Spleen (tissue), 11 donors: Measurements from ENCODE around the gene EBNA1BP2. TPM values are rescaled to one million over a fixed set of nuclear protein-coding genes. Genes with fewer than 3 reads are reported as not detected.
"Not testable (repeated sequence)": the region's sequence is repeated elsewhere in the genome, so short reads cannot be mapped to it uniquely, and the experiment has no call there.

Experiments used
- DNase-seq: peaks from one replicate; pipeline ENCODE4 v3.0.0-alpha.2; 2020
- H3K27ac ChIP-seq, 8 donors: fragments of 200-600 bp; sonication (generic) in 7 of 8; 1 replicate in 4 of 8; 2 replicates in 4 of 8; pipeline versions ENCODE4 v1.5.0 to v1.8.0; 2016 to 2021; ENCODE audit warnings: inconsistent platforms in 4 of 8, mild to moderate bottlenecking in 4 of 8, moderate library complexity in 1 of 8
- H3K27me3 ChIP-seq, 7 donors: fragments of 200-600 bp; sonication (generic) in 6 of 7; replicated peaks in 1 of 7; 1 replicate in 4 of 7; 2 replicates in 3 of 7; pipeline versions ENCODE4 v1.5.0 to v1.8.0; 2016 to 2021; ENCODE audit warnings: inconsistent platforms in 3 of 7, mild to moderate bottlenecking in 1 of 7
- H3K36me3 ChIP-seq, 6 donors: fragments of 200-600 bp; sonication (generic) in 5 of 6; 1 replicate in 4 of 6; 2 replicates in 2 of 6; pipeline versions ENCODE4 v1.5.0 to v1.8.0; 2016 to 2021; ENCODE audit warnings: inconsistent platforms in 2 of 6
- H3K4me1 ChIP-seq, 6 donors: fragments of 200-600 bp; sonication (generic) in 5 of 6; 1 replicate in 3 of 6; 2 replicates in 3 of 6; pipeline versions ENCODE4 v1.5.0 to v1.8.0; 2016 to 2021; ENCODE audit warnings: inconsistent platforms in 3 of 6
- H3K4me3 ChIP-seq, 8 donors: fragments of 200-600 bp; sonication (generic) in 7 of 8; 1 replicate in 4 of 8; 2 replicates in 4 of 8; pipeline versions ENCODE4 v1.5.0 to v1.8.0; 2016 to 2021; ENCODE audit warnings: inconsistent platforms in 4 of 8, mild to moderate bottlenecking in 4 of 8, moderate library complexity in 2 of 8
- H3K9me3 ChIP-seq, 8 donors: fragments of 200-600 bp; sonication (generic) in 7 of 8; 1 replicate in 4 of 8; 2 replicates in 4 of 8; pipeline versions ENCODE4 v1.5.0 to v1.8.0; 2016 to 2021; ENCODE audit warnings: inconsistent platforms in 4 of 8
- CTCF ChIP-seq, 11 experiments: fragments of 200-600 bp in 7 of 11; fragments of 450-650 bp in 4 of 11; sonication (generic) in 4 of 11; IDR thresholded peaks in 8 of 11; conservative IDR thresholded peaks in 3 of 11; 1 replicate in 7 of 11; 2 replicates in 4 of 11; pipeline versions ENCODE4 v1.4.0 to v1.8.0; 2016 to 2021; ENCODE audit warnings: antibody characterized with exemption in 11 of 11, inconsistent platforms in 4 of 11, mild to moderate bottlenecking in 1 of 11
- POLR2A ChIP-seq, 3 donors: fragments of 450-650 bp; IDR thresholded peaks; one replicate each; pipeline ENCODE4 v1.5.1; 2017; ENCODE audit warnings: antibody characterized with exemption in 3 of 3, mild to moderate bottlenecking in 1 of 3
- POLR2AphosphoS5 ChIP-seq, 3 donors: sonication (generic); formaldehyde crosslinking; IDR thresholded peaks; one replicate each; pipeline ENCODE4 v1.5.1; 2017; ENCODE audit warnings: antibody characterized with exemption in 3 of 3
- WGBS, 5 donors: extraction: QIAGEN DNeasy Blood & Tissue Kit in 3 of 5; methylation state at CpG; one replicate each; pipeline versions ENCODE4 v1.1.5 to v1.1.7; 2013 to 2018; 5-methylcytosine and 5-hydroxymethylcytosine counted together
- intact Hi-C: fragments of 100-400 bp; cut with DNase I; formaldehyde crosslinking; loops from one replicate; pipeline ENCODE4 v1.15.0; 2023; ENCODE audit warnings: low total_unique reads
- polyA plus RNA-seq, 3 donors: library from polyadenylated mRNA; stranded (reverse); fragments of 200-250 nt; gene quantifications; one replicate each; pipeline ENCODE4 v1.2.1, GENCODE V29; 2013
- total RNA-seq, 7 donors: library from RNA; depleted of rRNA in 3 of 7; stranded (reverse); fragments of >200 nt in 3 of 7; fragmentation: NEBNext Ultra II Directional in 4 of 7; extraction: Animal tissue kit (Norgen Biotek cat#: 25700) in 4 of 7; gene quantifications; one replicate each; pipeline versions ENCODE4 v1.1.0 to v1.2.1, GENCODE V29; 2016 to 2021
- donor health status: healthy with polysubstance abuse.
- donor health status: DM: no; HTN: no; CAD: no; lungs with moderate emphysema.
- donor health status: DM: no; HTN: no; CAD: no.
- donor health status: Bipolar disorder and iron deficiency.
- donor health status: healthy.
- donor health status: DM: no; HTN: no; CAD: no.
- donor health status: DM: yes; HTN: yes; CAD: no.

The EBNA1BP2 gene
- total and polyA plus RNA-seq, 10 donors, result 22.7 to 49.7 (median 33.1) TPM

- TF ChIP-seq POLR2AphosphoS5 (IDR thresholded peaks at IDR 0.05), result no peak
- no peak for TF ChIP-seq POLR2A (IDR thresholded peaks at IDR 0.05)
- no peak for TF ChIP-seq CTCF (IDR thresholded peaks at IDR 0.05 in 8 of 11, conservative IDR thresholded peaks at IDR 0.05 in 3 of 11)
- peaks cover 0 to 15% (median 9%) of the 10 kb centered on the region in 8 donors for H3K9me3 ChIP-seq
- H3K27me3 ChIP-seq, result peaks cover 0 to 65% (median 39%) of the 10 kb centered on the region in 7 donors
- peaks cover 0 to 12% (median 10%) of the 10 kb centered on the region in 6 donors for H3K4me1 ChIP-seq
- DNase-seq, result no peak
- no peaks in the 10 kb centered on the region for H3K36me3 ChIP-seq
- no peak overlapping the region for H3K27ac ChIP-seq
- intact Hi-C loops, result no loop called here
- no peak overlapping the region for H3K4me3 ChIP-seq
These were observed 27.9 kb downstream of the EBNA1BP2 start for GRCh38 chr1:43144237-43144636.

DNA sequence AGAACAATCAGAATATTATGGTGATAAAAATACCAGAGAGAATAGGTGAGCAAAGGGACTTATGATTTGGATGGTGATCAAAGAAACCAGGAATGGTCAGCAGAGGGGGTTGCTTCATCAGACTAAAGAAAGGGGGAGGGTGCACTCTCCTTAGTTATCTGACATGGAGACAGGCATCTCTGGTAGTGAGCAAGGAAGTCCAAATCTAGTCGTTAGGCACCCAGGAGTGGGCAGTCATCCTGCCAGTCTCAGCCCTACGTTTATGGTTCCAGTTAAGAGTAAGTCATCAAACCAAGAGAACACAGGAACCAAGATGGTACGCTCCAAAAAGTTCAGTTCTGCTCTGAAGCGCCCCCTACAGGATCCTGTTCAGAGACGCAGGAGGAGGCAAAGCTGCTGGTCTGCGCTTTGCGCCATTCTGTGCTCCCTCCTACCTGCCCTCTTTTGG, 28.6 kb downstream of the EBNA1BP2 start:
- H3K27me3 ChIP-seq, result peaks cover 0 to 57% (median 35%) of the 10 kb centered on the region in 7 donors
- intact Hi-C loops, result no loop called here
- H3K36me3 ChIP-seq, result no peaks in the 10 kb centered on the region
- WGBS, 5 donors, result 37 to 42% (median 39%) methylated on average over 7 of the region's 7 CpGs
- H3K4me3 ChIP-seq, result no peak overlapping the region
- TF ChIP-seq CTCF (IDR thresholded peaks at IDR 0.05 in 8 of 11, conservative IDR thresholded peaks at IDR 0.05 in 3 of 11) (no peak), POLR2A (IDR thresholded peaks at IDR 0.05) (no peak), POLR2AphosphoS5 (IDR thresholded peaks at IDR 0.05) (no peak)
- peaks cover 0 to 12% (median 10%) of the 10 kb centered on the region in 6 donors for H3K4me1 ChIP-seq
- no peak for DNase-seq
- H3K27ac ChIP-seq, result no peak overlapping the region
- peaks cover 0 to 17% (median 9%) of the 10 kb centered on the region in 8 donors for H3K9me3 ChIP-seq

GRCh38 chr1:43140583-43140982, 31.5 kb downstream of the EBNA1BP2 start:
- WGBS, 5 donors, result 92 to 95% (median 93%) methylated on average over 4 of the region's 4 CpGs

DNA sequence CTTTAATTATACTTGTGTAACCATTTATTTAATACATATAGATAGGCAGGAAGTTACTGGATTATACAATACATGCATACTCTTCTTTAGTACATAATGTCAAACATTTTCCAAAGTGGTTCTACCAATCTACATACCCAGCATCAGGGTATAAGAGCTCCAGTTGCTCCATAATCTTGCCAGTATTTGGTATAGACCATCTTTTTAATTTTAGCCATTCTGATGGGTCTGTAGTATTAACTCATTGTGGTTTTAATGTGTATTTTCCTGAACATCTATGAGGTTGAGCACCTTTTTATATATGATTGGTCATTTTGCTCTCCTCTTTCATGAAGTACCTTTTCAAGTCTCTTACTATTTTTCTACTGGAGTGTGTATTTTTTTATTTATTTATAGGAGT, 32.1 kb downstream of the EBNA1BP2 start:
- H3K36me3 ChIP-seq, result no peaks in the 10 kb centered on the region
- peaks cover 0 to 17% (median 9%) of the 10 kb centered on the region in 8 donors for H3K9me3 ChIP-seq
- intact Hi-C loops, result no loop called here
- H3K27me3 ChIP-seq, result peaks cover 0 to 23% (median 7%) of the 10 kb centered on the region in 7 donors
- no peak for DNase-seq
- no peaks in the 10 kb centered on the region for H3K4me1 ChIP-seq
- no peak overlapping the region for H3K4me3 ChIP-seq
- no peak overlapping the region for H3K27ac ChIP-seq
- no peak for TF ChIP-seq CTCF (IDR thresholded peaks at IDR 0.05 in 8 of 11, conservative IDR thresholded peaks at IDR 0.05 in 3 of 11)
- no peak for TF ChIP-seq POLR2A (IDR thresholded peaks at IDR 0.05)
- no peak for TF ChIP-seq POLR2AphosphoS5 (IDR thresholded peaks at IDR 0.05)

More at GRCh38 chr1:43140583-43140982, 31.5 kb downstream of the EBNA1BP2 start:
- intact Hi-C loops, result no loop called here
- Histone ChIP-seq H3K4me1 (no peaks in the 10 kb centered on the region), H3K4me3 (no peak overlapping the region), H3K36me3 (no peaks in the 10 kb centered on the region), H3K27ac (no peak overlapping the region), H3K9me3 (peaks cover 0 to 17% (median 9%) of the 10 kb centered on the region in 8 donors), H3K27me3 (peaks cover 0 to 29% (median 12%) of the 10 kb centered on the region in 7 donors)
- DNase-seq, result no peak
- TF ChIP-seq POLR2AphosphoS5 (IDR thresholded peaks at IDR 0.05), result no peak
- no peak for TF ChIP-seq CTCF (IDR thresholded peaks at IDR 0.05 in 8 of 11, conservative IDR thresholded peaks at IDR 0.05 in 3 of 11)
- no peak for TF ChIP-seq POLR2A (IDR thresholded peaks at IDR 0.05)

DNA sequence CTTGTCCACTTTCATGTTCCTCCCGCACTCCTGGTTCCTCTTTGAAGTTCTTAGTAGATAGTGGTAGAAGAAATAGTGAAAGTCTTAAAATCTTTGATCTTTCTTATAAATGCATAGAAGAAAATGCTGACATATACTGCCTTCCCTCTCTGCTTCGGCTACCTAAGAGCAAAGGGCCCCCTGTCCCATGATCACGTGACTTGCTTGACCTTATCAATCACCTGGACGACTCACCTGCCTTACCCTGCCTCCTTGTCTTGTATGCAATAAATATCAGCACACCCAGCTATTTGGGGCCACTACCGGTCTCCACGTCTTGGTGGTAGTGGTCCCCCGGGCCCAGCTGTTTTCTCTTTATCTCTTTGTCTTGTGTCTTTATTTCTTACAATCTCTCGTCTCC, 32.8 kb downstream of the EBNA1BP2 start:
- H3K27me3 ChIP-seq, result peaks cover 0 to 16% (median 0%) of the 10 kb centered on the region in 7 donors
- H3K4me1 ChIP-seq, intact Hi-C loops, DNase-seq, H3K36me3 ChIP-seq, H3K27ac ChIP-seq, H3K4me3 ChIP-seq: not testable (repeated sequence)
- WGBS, 5 donors, result 84 to 92% (median 87%) methylated on average over 8 of the region's 8 CpGs
- H3K9me3 ChIP-seq, result peaks cover 0 to 17% (median 9%) of the 10 kb centered on the region in 8 donors
